NCI-H774 (cell line): ENCODE results near the gene ABCA1.
"Not testable (repeated sequence)": the region's sequence is repeated elsewhere in the genome, so short reads cannot be mapped to it uniquely, and the experiment has no call there.

Experiments used
- DNase-seq: peaks from one replicate; lab custom pipeline; 2025; lab: John Stamatoyannopoulos, UW

The ABCA1 gene

DNA sequence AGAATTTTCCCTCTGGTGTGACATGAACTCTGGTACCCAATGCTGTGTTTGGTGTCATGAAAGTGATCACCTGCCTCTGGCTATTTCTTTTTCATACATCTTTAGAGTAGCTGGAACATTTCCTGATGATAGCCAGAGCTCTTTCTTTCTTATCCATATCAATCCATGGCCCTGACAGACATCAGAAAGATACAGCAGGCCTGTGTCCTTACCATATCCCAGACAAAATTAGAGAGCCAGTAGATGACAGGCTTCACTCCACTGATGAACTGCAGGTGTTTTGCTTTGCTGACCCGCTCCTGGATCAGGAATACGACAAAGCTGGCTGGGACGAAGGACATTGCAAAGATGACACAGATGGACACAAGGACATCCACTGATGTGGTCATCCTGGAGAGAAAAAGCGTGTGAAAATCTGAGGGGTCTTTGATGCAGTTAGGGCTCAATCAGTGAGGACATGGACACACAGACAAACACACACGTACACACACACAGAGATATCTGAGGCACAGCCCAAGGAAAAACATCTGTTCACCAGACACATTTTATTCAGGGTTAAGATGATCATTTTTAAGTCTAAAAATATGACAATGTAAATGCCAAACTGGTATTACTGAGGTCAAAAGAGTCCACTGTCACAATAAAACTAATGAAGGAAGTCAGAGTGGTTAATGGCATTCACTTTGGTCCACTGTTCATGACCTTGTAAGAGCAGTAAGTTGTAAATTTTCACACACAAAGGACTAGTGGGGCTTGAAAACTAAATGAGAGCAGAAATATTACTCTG, 129.6 kb downstream of the ABCA1 start:
- no peak for DNase-seq

DNA sequence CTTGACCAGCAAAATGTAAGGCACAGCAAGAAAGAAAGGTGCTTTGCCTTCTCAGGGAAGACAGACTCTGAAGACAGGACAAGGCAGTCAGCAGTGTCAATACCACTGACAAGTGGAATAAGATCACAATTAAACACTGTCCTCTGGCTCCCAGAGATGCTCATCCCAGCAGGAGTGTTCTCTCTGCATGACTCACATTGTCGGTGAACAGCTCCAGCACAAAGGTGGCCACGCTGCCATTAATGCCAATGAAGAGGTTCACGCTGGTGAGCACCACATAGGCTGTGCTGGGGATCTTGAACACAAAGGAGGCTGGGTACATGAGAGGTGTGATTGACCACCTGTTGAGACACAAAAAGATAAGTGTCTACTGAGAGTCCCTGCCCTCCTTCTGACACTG, 132.1 kb downstream of the ABCA1 start:
- no peak for DNase-seq

DNA sequence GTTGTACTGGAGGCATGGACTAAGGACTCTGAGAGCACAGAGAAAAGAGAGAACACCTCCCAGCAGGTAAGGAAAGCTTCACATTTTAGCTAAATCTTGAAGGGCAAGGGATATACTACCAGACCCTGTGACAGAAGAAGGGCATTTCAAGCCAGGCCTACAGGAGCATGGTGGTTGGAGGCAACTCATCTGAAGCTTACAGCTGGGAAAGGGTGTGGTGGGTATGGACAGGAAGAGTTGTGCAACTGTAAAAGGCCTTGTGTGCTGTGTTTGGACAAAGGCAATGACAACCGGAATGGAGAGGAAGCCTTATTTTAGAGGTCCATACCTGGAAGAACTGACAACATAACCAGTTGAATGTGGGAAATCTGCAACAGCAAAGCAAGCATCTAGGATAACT, 132.9 kb downstream of the ABCA1 start:
- no peak for DNase-seq

DNA sequence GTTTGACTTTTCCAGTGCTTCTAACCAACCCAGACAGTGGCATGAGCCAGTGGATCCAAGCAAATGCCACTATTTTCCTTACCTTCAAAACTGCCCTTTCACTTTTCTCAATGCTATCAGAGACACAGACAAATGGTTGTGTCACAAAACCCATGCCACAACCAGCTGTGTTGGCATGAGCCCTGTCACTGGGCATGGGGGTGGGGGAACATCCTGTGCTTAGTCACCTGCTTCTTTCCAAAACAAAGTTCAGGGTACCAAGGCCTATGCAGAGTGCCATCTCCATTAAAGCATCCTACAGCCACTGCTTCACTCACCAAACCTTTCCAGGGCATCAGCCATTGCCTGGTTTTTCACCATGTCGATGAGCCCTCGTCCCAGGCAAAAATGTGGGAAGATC, 133.9 kb downstream of the ABCA1 start:
- no peak for DNase-seq

DNA sequence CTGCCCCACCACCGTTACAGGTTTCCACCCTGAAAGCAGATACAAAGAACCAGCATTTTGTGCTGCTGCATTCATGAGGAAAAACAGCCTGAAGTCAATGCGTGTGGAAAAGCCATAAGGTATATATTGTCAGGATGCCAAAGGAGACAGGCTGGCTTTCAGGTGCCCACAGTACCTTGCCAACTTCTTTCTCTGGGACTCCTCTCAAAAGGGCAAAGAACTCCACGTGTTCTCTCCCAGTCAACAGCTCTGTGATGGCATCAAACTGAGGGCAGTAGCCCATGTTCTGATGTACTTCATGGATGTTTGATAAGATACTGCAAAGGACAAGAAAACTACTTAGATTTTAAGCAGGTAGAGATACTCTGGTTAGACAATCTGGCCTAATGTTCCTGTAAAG, 139.7 kb downstream of the ABCA1 start:
- no peak for DNase-seq

DNA sequence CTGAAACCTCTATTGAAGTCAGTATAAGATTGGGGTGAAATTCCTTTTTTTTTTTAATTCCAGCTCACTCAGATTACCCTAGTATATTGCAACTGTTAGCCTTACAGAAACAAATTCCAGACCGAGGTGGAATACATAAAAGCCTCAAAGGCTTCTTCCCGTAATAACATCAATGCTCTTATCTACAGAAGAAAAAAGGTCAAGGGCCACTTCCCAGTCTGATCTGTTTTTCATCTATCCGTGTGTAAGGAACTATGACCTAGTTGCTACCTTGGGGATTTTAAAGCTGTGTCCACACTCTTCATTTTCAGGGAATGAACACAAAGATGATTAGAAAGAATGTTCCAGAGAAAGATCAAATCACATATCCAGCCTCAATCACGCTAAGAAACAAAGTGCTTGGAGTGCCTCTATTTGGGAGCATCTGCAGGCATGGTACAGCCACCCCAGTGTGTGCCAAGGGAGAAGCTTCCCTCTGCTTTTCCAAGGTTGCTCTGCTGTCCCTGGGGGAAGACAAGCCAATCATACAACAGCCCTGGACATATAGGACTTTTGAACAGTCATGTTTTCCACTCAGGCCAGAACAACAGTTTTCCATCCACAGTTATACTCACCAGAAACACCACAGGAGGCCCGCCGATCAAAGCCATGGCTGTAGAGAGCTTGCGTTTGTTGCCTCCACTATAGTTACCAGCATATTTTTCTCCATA, 140.5 kb downstream of the ABCA1 start:
- no peak for DNase-seq

DNA sequence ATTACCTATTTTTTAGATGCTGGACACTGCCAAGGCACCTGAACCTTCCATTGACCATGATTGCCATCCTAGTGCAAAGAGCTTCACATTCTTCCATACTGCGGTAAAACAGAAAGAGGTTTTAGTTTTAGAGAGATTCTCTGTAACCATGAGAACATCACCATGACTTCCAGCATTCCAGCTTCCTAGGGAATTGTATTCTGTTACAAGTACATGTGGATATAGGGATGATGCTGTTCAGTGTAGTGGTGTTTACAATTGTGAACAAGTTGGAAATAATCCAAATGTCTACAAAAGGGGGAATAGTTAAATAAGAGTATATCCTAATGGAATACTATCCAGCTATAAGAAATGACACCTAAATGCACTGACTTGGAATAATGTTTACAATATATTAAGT, 141.7 kb downstream of the ABCA1 start:
- no peak for DNase-seq

DNA sequence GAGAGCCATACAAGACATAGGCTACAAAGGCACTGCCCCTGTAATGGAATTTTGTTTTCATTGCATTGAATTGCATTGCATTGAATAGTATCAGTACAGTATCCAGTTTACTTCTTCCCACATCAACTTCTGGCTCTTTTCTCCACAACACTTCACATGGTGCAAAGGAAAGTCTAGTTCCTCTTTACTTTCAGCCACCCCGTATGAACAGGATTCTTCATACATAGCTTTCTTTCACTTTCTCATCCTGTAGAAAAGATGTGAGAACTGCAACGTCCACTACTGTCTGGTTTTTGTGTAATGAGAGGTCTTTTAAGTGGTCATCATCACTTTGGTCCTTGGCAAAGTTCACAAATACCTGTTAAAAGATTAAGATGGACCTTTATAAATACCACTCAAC, 143.9 kb downstream of the ABCA1 start:
- DNase-seq, result no peak

DNA sequence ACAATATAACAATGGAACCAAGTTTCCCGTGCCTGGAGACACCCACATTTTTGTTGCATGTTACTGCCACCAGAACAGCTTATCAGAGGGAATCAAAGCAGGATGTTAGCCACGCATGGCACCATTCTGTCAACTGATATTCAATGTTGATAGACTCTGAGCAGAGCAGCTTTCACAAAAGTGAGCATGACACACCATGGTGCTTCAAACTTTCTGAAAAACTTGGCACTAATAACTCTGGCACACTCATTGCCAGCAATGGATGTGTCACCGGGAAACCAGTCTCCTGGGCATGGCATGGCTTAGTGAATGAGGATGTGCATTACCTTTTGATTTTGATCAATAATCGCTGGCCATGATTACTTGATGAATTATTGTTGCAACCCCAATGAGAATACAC, 144.4 kb downstream of the ABCA1 start:
- DNase-seq, result no peak

DNA sequence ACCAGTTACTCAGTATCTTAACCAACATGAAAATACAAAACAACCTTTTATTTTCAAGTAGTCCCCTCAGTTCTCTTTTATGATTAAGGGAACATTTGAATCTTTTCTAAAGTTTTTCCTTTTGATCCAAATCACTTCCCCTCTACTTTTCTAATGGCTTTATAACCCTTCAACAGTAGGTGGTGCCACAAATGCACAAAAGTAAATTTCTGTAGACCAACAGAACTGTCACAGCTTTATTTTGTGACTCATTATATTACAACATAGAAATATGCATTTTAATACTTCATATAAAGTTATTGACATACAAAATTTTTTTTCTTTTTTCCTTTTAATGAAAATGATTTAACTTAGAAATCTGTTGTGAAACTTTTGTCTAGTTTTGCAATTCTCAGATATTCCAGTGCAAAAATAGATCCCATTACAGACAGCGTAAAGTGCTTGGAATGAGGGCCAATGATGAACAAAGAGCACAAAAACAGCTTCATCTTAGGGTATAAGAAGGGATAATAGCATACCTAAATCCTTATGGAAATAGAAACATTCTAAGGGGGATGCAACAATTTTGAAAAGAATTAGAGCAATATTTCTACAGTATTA, 147.1 kb downstream of the ABCA1 start:
- no peak for DNase-seq

DNA sequence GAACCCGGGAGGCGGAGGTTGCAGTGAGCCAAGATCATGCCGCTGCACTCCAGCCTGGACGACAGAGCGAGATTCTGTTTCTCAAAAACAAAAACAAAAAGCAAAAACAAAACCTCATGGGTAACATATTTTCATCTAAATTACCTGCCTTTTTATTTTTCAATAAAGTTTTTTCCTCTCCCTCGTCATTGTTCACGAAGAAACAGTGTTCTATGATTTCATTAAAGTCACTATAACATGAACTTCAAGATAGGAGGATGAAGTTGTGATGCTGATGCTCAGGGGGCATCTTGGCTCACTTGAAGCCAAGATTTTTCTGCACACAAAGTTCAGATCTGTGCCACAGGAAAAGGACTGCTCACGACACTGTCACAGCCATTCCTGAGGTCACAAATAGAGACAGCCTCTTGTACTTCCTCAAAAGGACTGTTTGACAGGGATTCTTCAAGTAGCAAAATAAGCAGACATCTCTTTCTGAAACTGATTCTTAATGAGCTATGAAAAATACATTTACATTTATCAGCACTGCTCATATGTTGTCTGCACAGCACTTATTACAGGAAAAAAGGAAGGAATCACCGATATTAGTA, 147.9 kb downstream of the ABCA1 start:
- no peak for DNase-seq

DNA sequence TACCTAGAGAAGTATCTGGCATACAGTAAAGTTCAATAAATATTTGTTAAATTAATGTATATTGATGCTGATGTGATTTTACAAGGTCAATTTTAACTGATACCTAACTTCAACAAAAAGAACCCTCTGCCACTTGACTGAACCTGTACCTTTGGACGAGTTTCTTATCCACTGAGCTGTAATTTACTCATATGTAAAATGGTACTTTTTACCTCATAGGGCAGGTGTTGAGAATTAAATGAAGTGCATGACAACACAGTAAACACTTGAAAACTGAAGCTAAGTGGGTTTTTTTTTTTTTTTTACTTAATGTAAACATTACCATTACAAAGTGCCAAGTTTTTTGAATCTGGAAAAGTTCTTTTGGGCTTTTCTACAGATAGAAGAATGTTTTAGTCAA, 148.6 kb downstream of the ABCA1 start:
- peak; percentile 49 for DNase-seq

DNA sequence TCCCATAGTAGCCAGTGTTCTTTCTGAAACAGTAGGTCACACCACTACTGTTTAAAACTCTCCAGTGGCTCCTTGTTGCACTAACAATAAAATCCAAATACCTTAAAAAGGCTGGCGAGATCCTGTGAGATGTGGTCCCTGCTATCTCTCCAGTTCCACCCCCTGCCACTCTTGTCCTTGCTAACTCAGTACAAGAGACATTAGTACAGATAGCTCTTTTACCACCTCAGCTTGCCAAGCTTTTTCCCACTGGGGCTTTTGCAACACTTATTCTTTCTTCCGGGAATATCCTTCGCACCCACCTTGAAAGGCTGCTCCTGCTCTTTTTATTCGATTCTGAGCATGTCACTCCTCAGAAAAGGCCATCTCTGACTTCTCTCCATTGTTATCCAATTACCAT, 149.2 kb downstream of the ABCA1 start:
- no peak for DNase-seq

DNA sequence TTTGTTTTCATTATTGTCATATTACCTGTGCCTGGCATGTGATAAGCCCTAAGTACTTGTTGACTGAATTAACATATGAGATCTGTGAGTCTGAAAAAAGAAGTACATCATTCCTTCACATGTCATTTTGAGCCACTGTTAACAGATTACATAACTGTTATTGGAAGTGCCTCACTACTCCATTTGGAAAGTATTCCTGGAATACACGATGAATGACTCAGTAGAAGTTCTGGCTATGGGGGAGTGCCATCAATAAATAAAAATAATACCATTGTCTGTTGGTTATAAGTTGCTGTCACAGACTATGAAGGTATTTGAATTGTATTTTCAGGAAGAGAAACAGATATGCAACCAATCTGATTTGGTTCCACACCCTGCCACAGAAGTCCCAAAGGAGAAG, 151.2 kb downstream of the ABCA1 start:
- DNase-seq, result no peak

DNA sequence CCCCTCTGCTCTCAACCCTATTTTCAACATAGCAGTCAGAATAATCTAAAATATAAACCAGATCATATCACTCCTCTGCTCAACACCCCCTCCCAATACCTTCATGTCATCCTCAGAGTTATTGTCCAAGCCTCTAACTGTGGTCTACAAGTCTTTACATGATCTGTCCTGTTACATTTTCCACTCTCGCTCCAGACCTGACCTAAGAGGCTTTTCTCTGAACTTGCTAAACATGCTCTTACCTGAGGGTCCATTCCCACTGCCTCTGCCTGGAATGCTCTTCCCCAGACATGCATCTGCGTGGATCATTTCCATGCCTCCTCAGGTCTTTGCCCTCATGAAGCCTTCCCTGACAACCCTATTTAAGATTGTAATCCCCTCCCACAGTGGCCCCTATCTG, 152.0 kb downstream of the ABCA1 start:
- DNase-seq, result no peak

DNA sequence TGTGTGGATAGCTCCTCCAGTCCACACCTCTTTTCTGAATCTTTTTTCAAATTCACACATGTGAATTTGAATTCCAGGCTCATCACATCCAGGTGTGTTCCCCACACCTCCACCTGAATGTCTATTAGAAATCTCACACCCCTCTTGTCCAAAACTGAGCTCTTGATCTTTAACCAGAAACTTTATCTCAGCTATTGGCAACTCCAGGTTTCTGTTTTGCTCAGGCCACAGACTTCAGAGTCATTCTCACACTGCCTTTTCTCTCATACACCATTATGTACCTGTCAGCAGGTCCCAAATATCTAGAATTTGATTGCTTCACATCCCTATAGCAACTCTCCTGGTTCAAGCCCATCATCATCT, 152.4 kb downstream of the ABCA1 start:
- DNase-seq, result no peak

DNA sequence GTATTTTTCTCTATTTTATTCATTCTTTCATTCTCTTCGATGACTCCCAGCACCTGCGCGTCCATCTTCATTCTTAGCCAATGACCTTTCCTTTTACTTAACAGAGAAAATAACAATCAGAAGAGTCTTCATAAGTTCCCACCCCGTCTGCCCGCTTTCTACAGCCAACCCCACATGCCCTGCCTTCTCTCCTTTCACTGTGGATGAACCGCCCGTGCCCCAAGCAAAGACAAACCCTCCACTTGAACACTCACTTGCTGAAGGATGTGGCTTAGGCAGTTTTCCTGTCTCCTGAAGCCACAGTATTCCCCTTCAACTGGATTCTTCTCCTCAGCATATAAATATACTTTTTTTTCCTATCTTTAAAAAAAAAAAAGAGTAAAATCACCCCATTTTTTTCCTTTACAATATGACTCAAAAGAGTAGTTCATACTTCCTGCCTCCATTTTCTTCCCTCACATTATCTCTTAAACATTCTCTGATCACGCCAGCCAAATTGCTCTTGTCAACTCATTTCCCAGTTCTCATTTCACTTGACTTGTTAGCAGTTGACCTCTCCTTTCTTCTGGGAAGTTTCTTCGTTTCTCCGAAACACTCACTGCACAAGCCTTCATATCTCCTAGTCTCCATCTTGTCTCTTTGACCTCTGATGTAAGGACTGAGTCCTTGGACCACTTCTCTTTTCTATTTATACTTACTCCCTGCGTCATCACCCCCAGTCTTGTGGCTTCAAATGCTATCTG, 153.0 kb downstream of the ABCA1 start:
- DNase-seq, result no peak

DNA sequence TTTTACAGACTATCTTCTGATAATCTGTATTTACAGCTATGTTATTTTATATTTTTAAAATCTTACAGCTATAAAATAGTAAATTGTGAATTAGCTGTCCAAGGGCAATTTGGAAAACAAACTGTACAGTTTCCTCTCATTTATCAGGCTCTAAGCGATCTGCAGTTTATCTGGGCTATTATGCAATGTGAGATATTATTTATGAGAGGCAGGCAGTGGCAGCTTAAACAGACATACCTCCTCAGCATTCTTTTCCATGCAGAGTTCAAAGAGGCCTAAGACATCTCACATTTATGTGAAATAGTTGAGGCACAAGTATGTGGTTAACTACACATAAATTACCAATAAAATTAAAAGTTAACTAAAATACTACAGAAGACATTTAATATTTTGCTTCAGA, 153.8 kb downstream of the ABCA1 start:
- no peak for DNase-seq

DNA sequence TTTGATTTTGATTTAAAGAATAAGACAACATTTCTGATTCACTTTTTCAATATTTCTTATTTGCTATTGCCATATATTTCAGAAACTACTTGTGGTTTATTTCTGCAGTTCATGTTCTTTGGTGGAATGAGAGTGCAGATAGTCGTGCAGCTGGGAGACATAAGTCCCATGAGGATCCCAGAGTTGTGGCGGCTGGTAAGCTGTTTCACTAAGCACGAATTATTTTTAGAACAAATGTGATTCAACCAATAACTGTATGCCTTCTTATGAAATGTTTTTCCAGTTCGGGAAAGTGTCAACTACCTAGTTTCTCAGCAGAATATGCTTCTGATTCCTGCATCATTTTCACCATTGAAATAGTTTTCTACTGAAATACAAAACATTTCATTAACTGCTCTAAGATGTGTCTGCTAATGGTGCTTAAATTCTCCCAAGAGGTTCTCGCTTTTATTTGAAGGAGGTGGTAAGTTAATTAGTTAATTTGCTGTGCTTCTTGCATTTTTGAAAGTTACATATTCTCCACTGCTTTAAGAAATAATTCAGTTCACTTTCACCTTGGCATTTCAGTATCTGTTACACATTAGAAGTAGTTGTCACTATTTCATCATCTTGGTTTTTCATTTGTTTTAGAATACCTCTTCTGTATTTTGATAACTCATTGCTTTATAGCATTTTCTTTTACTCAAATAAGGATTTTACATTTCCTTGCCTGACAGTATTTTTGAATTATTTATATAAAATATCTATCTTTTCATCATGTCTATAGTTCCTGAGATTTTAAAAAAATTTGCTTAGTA, 155.0 kb downstream of the ABCA1 start:
- DNase-seq, result no peak

DNA sequence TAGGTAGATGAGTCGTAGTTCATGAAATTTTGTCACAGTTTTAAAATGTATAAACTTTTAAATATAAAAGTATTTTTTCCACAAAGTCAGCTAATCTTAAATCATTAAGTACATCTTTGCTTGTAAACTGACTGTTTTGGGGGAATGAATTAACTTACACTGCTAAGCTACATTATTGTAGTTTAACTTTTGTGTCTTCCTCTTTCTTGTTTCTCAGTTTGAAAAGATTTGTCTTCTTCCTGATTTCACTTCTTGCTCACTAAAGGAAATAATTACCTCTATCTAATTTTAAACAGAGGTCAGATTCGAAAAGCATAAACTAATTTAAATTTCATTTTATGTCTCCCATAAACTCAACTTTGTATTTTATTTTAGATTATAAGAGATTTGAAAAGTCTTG, 158.3 kb downstream of the ABCA1 start:
- DNase-seq, result no peak

DNA sequence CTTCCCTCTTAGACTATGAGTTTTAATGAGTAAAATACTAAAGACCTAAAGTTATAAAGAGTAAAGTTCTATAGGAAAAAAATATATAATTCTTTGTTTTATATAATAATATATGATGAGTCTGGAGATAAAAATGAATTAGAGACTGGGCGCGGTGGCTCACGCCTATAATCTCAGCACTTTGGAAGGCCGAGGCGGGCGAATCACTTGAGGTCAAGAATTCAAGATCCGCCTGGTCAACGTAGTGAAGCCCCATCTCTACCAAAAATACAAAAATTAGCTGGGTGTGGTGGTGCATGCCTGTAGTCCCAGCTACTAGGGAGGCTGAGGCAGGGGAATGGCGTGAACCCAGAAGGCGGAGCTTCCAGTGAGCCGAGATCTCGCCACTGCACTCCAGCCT, 158.9 kb downstream of the ABCA1 start:
- not testable (repeated sequence) for DNase-seq

DNA sequence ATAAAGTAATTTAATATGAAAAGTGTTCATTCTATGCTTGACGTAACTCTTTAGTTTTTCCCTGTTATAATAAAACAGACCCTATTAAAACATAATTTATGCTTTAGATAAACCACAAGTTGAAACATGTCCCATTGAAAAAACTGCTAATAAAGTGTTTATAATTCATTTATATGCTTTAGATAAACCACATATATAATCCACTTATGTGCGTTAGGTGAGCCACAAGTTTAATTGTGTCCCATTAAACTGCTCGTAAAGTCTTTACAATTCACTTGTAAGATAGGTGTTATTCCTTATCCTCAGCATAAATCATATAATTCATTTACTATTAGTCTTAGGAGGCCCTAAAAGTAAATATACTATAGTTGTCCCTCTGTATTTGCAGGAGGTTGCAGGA, 160.4 kb downstream of the ABCA1 start:
- no peak for DNase-seq
